ENCODE results near the gene CNN3.

DNA sequence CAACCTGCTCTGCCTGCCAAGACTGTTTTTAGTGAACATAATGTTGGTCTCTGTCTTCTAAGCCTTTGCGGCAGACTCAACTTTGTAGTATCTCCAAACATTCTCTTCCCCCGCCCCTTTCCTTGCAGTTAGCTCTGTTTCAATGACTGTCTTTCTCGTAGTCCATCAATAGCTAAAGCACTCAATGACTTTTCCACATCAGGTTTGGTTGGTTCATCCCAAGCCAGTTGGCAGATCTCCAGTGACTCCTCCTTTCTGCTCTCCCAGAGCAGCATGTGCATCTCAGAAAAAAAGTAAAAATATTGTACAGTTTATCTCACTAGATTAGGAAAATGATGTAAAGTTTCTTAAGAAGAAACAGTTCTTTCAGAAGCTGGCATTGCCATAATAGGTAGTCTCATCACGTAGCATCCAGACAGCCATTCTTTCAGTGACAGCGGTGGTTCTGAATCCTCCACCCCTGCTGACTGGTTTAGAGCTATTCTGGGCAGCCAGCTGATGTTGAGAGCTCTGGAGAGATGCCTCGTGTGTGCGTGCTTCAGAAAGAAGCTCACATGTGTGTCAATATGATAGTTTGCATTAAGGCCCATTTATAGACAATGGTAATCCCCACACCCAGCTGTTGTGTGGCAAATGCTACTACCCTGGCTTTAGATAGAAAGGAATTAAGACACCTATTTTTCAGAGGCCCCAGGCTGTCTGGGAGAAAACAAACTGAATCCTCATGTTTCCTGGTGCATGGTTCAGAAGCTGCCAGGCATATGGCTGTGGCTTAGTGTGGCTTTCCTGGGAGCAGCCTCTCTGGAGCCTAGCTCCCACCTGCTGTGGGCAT, 53.2 kb downstream of the CNN3 start:
- no peak for TF ChIP-seq POLR2A (IDR thresholded peaks at IDR 0.05)
- TF ChIP-seq, protein P1, sequence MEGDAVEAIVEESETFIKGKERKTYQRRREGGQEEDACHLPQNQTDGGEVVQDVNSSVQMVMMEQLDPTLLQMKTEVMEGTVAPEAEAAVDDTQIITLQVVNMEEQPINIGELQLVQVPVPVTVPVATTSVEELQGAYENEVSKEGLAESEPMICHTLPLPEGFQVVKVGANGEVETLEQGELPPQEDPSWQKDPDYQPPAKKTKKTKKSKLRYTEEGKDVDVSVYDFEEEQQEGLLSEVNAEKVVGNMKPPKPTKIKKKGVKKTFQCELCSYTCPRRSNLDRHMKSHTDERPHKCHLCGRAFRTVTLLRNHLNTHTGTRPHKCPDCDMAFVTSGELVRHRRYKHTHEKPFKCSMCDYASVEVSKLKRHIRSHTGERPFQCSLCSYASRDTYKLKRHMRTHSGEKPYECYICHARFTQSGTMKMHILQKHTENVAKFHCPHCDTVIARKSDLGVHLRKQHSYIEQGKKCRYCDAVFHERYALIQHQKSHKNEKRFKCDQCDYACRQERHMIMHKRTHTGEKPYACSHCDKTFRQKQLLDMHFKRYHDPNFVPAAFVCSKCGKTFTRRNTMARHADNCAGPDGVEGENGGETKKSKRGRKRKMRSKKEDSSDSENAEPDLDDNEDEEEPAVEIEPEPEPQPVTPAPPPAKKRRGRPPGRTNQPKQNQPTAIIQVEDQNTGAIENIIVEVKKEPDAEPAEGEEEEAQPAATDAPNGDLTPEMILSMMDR (IDR thresholded peaks at IDR 0.05) = no peak

Data from right lobe of liver (tissue), 4 donors.